Caki2 (cell line): ENCODE results near the gene CES4A. TPM values are rescaled to one million over a fixed set of nuclear protein-coding genes. Genes with fewer than 3 reads are reported as not detected.
A peak's percentile ranks its signal among the peaks of the same experiment; 100 is the strongest.

Experiments
- DNase-seq: peaks from one replicate; pipeline ENCODE4 v3.0.0-alpha.2; 2015; ENCODE audit warnings: low read depth
- in situ Hi-C: cut with HindIII; loops from 2 replicates; pipeline ENCODE4 v1.10.0; 2016; ENCODE audit warnings: low sequenced_read_pairs, low pct_unique_long_range_greater_than_20kb, mixed read lengths
- total RNA-seq: library from RNA; depleted of rRNA; stranded (reverse); fragments of >200 nt; shearing (Covaris generic); gene quantifications from 2 replicates; pipeline ENCODE4 v1.2.3, GENCODE V29; 2014; ENCODE audit warnings: low replicate concordance

The CES4A gene
- total RNA-seq, 1 experiment from 2014 or later, result 0.07 TPM

- in situ Hi-C loops, result no loop called here
- no peak for DNase-seq
Observed at GRCh38 chr16:67013823-67014633, 25.6 kb downstream of the CES4A start.

GRCh38 chr16:67014634-67015312 lies 26.4 kb downstream of the CES4A start:
- DNase-seq, result no peak
- in situ Hi-C loops, result no loop called here

- in situ Hi-C loops, result no loop called here
- DNase-seq, result peak; percentile 27
Observed at GRCh38 chr16:67015313-67015731, 26.9 kb downstream of the CES4A start.

- in situ Hi-C loops, result no loop called here
- no peak for DNase-seq
Observed at GRCh38 chr16:67016143-67016542, 27.8 kb downstream of the CES4A start.

- DNase-seq, result no peak
- in situ Hi-C loops, result no loop called here
Observed at GRCh38 chr16:67016681-67017420, 28.5 kb downstream of the CES4A start.

GRCh38 chr16:67017421-67017750 lies 29.0 kb downstream of the CES4A start:
- in situ Hi-C loops, result no loop called here
- no peak for DNase-seq

- in situ Hi-C loops, result no loop called here
- peak; percentile 86 for DNase-seq
Observed at GRCh38 chr16:67017810-67018488, 29.6 kb downstream of the CES4A start.

GRCh38 chr16:67019171-67019570 lies 30.8 kb downstream of the CES4A start:
- DNase-seq, result no peak
- in situ Hi-C loops, result no loop called here

- DNase-seq, result no peak
- in situ Hi-C loops, result no loop called here
Observed at GRCh38 chr16:67021321-67021720, 32.9 kb downstream of the CES4A start.

- in situ Hi-C loops, result no loop called here
- DNase-seq, result no peak
Observed at GRCh38 chr16:67022531-67023214, 34.3 kb downstream of the CES4A start.

- in situ Hi-C loops, result no loop called here
- no peak for DNase-seq
Observed at GRCh38 chr16:67023689-67024088, 35.3 kb downstream of the CES4A start.

- DNase-seq, result no peak
- in situ Hi-C loops, result no loop called here
Observed at GRCh38 chr16:67024384-67025209, 36.2 kb downstream of the CES4A start.

GRCh38 chr16:67025210-67025550 lies 36.8 kb downstream of the CES4A start:
- in situ Hi-C loops, result no loop called here
- no peak for DNase-seq

- in situ Hi-C loops, result no loop called here
- DNase-seq, result no peak
Observed at GRCh38 chr16:67026570-67026969, 38.2 kb downstream of the CES4A start.

- in situ Hi-C loops, result no loop called here
- no peak for DNase-seq
Observed at GRCh38 chr16:67027046-67027445, 38.7 kb downstream of the CES4A start.

- in situ Hi-C loops, result no loop called here
- DNase-seq, result no peak
Observed at GRCh38 chr16:67028167-67028695, 39.8 kb downstream of the CES4A start.

GRCh38 chr16:67028696-67029253 lies 40.4 kb downstream of the CES4A start, which contains the start of gene CBFB:
CBFB (plus strand) TSS chr16:67029149; CDS start chr16:67029408, 259 bp downstream.
- peak; percentile 83 for DNase-seq
- in situ Hi-C loops, result no loop called here
